Measurements from ENCODE around the gene SEMA4G.

Gene SEMA4G

DNA sequence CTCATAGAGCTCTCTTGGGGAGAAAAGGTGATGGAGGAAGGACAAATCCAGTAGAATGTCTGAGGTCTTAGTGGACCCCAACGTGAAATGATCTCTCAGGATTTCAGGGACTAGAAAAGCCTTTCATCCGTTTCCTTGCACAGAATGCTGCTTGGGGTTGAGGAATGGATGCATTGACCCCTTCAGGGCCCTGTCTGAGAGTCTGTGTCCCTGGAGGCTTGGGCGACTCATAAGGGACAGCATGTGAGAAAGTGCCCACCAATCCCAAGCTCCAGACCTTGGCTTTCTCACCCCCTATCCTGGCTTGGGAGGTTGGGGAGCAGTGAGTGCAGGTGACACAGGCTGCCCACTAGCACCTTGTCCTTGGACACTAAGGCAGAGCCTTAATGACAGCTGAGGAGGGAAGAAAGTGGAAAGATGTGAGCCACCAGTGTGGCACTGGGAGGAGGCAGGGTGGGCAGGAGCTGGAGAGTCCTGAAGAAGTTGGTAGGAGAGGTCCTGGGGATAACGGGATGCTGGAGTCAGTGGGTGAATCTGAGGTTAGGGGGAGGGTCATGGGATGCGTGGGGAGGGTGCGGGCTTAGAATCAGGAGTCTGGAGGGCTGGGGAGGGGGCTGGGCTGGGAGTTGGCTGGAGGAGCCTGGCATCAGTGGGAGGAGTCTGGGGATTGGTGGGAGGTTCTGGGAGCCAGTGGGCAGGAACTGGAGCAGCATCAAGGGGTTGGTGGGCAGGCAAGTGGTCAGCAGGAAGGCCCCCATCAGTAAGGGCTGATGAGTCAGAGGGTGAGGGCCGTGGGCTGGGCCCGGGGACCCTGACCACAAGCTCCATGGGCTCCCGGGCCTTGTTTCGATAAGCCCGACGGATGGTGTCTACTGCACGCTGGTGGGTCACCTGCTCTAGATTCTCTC, 38.9 kb downstream of the SEMA4G start:
- DNase-seq (ENCODE audit: low read depth), result no peak

DNA sequence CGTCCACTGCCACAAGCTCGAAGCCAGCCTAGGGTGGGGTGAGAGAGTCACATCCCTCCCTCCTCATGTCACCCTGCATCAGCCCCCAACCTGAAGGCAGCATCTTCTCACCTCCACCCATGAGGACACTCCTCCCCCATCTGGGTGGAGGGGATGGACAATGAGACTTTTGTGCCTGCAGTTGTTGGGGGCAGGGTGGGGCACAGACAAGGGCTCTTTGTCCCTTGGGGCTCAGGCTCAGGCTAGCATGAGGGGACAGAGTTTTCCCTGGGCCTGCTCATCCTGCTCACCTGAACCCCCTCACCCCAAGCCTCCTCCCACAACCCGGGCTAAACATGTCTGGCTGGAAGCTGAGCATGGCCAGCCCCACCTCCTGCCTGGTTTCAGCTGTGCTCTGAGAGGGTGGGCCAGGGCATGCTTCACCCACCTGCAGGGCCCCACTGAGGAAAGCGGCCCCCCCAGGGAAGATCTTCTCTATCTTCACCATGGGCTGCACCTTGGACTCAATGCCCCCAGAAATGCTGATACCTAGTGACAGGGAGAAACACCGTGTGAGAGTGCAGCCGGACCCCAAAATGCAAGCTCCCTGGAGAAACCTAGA, 39.6 kb downstream of the SEMA4G start:
- DNase-seq (ENCODE audit: low read depth), result no peak

DNA sequence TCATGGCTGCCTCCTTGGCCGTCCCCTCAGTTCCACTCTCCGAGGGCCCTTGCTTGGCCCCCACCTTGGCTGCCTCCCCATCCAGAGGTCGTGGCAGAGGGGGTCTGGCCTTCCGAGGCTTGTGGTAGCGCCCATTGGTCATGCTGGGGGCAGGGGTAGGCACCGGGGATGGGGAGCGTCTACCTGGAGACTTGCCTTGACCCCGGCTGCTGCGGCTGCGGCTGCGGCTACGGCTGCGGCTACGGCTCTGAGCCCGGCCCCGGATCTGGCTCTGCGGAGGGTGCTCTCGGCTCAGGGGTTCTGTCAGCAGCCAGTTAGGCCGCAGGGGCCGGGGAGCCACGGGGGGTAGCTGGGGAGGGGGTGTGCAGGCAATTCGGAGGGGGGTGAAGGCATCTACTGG, 41.0 kb downstream of the SEMA4G start:
- DNase-seq (ENCODE audit: low read depth), result no peak

DNA sequence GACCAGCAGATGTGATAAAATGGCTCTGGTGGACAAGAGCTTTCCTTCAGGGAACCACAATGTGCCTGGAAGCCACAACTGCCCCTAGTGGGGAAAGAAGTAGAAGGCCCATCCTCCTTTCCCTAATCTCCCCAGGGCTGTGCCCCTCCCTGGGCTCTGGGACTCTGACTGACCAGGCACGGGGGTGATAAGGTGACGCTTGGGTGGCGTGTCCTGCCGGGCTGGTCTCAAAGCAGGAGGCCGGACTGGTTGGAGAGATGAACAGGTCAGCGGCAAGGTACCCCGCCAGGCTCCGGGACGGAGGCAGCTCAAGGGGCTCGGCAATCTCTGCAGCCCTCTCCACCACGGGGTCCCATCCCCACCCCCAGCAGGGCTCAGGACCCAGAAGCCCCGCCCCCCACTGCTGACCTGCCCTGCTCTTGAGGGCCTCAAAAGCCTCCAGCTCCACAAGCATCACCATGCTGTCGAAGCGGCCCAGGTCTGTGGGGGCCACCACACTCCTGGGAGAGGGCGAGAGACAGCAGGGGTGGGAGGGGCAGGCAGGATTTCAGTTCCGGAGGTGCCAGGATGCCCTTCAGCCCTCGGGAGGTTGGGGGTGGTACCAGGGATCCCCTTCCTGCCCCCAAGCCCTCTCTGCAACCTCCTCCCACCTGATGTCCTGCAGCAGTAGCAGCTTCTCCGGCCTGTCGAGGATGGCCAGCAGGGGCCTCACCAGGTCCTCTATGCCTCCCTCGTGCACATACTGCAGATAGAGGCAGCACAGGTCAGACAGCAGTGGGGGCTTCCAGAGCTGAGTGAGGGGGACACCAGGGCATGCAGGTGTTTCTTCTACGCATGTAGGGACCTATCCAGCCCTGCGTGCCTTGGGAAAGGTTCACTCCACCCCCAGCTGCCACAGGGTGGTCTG, 42.5 kb downstream of the SEMA4G start:
- DNase-seq (ENCODE audit: low read depth), result no peak

GRCh38 chr10:101012525-101013364, 43.4 kb downstream of the SEMA4G start:
- DNase-seq (ENCODE audit: low read depth), result peak; percentile 69

DNA sequence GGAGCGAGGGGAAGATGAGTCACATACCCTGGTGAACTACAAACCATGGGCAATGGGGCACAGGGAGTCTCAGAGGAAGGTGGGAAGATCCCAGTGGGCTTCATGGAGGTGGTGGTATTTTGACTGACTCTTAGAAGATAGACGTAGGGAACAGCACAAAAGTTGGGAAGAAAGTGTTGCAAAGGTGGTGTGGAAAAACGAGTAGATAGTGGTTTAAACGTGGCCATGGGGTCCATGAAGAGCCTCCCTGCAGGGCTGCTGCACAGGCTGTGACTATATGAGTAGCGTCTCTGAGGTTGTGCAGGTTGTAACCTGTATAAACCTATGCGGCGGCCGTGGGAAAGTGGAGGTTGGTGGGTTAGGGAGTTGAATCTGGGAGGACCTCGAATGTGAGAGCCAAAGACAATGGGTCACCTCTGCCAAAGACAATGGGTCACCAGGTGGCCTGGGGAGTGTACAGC, 44.1 kb downstream of the SEMA4G start:
- no peak for DNase-seq (ENCODE audit: low read depth)

DNA sequence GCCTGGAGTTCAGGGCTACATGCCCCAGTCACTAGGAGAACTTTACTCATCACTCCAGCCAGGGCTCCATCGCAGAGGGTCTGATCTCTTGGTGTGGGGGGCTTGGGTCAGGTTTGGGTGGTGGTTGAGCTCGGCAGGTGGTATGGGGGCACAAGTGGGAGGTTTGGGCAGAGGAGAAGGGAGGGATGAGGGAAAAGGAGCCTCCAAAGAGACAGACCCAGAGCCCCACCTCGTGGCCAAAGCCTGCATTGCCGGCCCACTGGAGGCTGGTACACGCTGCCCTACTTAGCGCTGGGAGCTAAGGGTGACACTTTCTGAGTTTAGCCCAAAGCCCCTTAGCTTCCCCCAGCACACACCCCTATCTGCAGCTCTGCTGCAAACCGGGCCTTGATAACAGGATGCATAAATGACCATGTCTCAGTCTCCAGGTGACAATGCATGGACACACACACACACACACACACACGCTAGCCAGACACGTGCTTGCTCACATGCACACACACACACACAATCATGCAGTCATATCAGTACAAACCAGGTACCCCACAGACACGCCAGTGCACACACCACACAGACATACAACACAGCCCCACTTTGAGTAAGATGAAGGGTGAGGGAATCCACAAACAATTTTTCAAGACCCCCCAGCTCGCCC, 45.1 kb downstream of the SEMA4G start:
- peak; percentile 79 for DNase-seq (ENCODE audit: low read depth)

- DNase-seq (ENCODE audit: low read depth), result no peak
Observed at GRCh38 chr10:101014966-101015581, 45.8 kb downstream of the SEMA4G start.

- DNase-seq (ENCODE audit: low read depth), result no peak
Observed at GRCh38 chr10:101015582-101015973, 46.3 kb downstream of the SEMA4G start.

GRCh38 chr10:101016814-101017213, 47.5 kb downstream of the SEMA4G start:
- DNase-seq (ENCODE audit: low read depth), result no peak

DNA sequence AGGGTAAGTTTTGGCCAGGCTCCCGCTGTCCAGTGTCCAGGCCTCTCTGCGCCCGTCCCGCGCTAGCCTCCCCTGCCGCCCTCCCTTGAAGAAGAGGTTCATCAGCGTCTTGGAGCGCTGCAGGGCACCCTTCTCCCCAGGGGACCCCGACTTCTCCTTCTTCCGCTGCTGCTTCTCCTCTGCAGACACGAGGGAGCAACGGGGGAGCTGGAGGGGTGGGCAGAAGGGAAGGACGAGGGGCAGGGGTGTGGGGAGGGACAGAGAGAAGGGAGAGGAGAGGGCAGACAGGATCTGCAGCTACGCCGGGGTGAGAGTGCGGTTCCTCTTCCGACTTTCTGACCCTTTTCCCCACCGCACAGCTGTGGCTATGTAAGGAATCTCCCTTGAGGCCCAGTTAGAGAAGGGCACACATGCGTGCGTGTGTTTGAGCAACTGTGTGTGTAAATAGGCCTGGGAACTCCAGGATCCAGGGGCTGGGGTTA, 48.9 kb downstream of the SEMA4G start:
- no peak for DNase-seq (ENCODE audit: low read depth)

GRCh38 chr10:101018600-101019439, 49.5 kb downstream of the SEMA4G start:
- DNase-seq (ENCODE audit: low read depth), result peak; percentile 64
